Measurements from ENCODE around the gene RUNX3. TPM values are rescaled to one million over a fixed set of nuclear protein-coding genes. Genes with fewer than 3 reads are reported as not detected.

RUNX3 gene
- total RNA-seq, 1 experiment from 2014 or later, result 0.33 TPM

DNA sequence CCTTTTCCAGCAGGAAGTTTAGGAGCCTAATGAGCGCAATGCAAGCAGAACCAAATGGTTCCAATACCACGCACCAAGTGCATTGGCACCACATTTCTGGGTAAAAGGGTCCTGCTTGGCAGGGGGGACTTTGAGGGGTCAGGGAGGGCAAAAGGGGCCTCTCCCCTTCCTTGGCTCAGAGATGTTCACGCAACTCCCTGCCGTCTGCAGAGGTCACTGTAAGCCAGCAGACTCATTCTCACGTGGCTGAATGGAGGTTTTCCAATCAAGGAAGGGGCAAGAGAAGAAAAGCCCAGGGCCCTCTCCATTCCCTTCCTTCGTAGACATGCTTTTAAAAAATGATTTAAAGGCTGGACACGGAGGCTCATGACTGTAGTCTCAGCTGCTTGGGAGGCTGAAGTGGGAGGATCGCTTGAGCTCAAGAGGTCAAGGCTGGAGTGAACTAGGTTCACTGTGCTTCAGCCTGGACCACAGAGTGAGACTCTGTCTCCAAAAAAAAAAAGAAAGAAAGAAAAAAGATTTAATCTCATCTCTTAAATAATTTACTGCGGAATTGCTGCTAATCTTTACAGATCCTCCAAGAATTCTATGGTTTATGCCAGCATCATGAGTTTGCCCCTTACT, 80.3 kb downstream of the RUNX3 start:
- peak; percentile 46 for DNase-seq
- Histone ChIP-seq H3K56ac (ENCODE audit: insufficient read length, low read depth, low read length) (no peak overlapping the region), H2BK120ac (ENCODE audit: low read depth, low read length, poor library complexity, severe bottlenecking) (no peak overlapping the region), H2AFZ (ENCODE audit: low read length) (no peak overlapping the region), H3K23me2 (ENCODE audit: insufficient read length, low read depth, low read length, poor library complexity, severe bottlenecking) (peaks cover 7% of the 10 kb centered on the region), H3K14ac (ENCODE audit: insufficient read depth, low read length) (no peak overlapping the region), H3K79me2 (ENCODE audit: insufficient read depth, low read length) (no peaks in the 10 kb centered on the region), H4K5ac (ENCODE audit: insufficient read length, low read depth, low read length) (no peak overlapping the region), H2BK20ac (ENCODE audit: low read depth, low read length, poor library complexity, severe bottlenecking) (no peak overlapping the region), H3K79me1 (ENCODE audit: insufficient read depth, low read depth, low read length, poor library complexity, severe bottlenecking) (no peaks in the 10 kb centered on the region), H2BK12ac (ENCODE audit: insufficient read length, low read depth, low read length) (no peak overlapping the region), H3K4me1 (ENCODE audit: insufficient read depth, low read length) (no peaks in the 10 kb centered on the region), H3K27me3 (ENCODE audit: insufficient read depth, low read length) (peaks cover 2% of the 10 kb centered on the region; the same call in 1 of the 2 replicates), H3K18ac (ENCODE audit: insufficient read length, low read depth, low read length) (no peak overlapping the region), H2BK5ac (ENCODE audit: insufficient read length, low read length) (no peak overlapping the region), H3T11ph (ENCODE audit: low read length) (no peak overlapping the region), H2BK15ac (ENCODE audit: low read depth, low read length) (no peak overlapping the region), H2AK5ac (ENCODE audit: insufficient read length, low read length) (no peak overlapping the region), H4K20me1 (ENCODE audit: control insufficient read depth, insufficient read depth, insufficient read length) (no peaks in the 10 kb centered on the region), H3K9ac (ENCODE audit: extremely low read depth, insufficient read length, low read length) (no peak overlapping the region), H3K23ac (ENCODE audit: insufficient read length, low read depth, low read length) (no peak overlapping the region), H3K4ac (ENCODE audit: low read depth, low read length) (no peak overlapping the region), H4K91ac (ENCODE audit: insufficient read length, low read depth, low read length) (no peak overlapping the region), H3K4me2 (ENCODE audit: insufficient read depth, insufficient read length, low read length) (no peak overlapping the region), H3K27ac (ENCODE audit: insufficient read length, low read depth, low read length) (no peak overlapping the region), H4K8ac (replicated peaks; ENCODE audit: insufficient read length, low read depth, low read length) (no peak overlapping the region), H3K9me3 (ENCODE audit: control insufficient read depth, low read depth, low read length) (no peaks in the 10 kb centered on the region)
- H3K4me1 Mint-ChIP-seq, result peaks cover 3 to 4% of the 10 kb centered on the region in 2 experiments; a peak in 2 of 4 replicates
- peaks cover 19% of the 10 kb centered on the region for H3K27me3 Mint-ChIP-seq (ENCODE audit: low read depth)
- no peaks in the 10 kb centered on the region for H3K36me3 Mint-ChIP-seq (ENCODE audit: insufficient read depth in 1 of 3, low read depth in 3 of 3)
- WGBS (ENCODE audit: extremely low coverage, insufficient read length, low lambda C conversion rate), result no CpG with 5 or more reads among the region's 9 CpGs
- no peaks in the 10 kb centered on the region for H3K9me3 Mint-ChIP-seq
- H3K27ac Mint-ChIP-seq, result no peak overlapping the region
- TF ChIP-seq CTCF (conservative IDR thresholded peaks at IDR 0.05), result peak; percentile 62; the same call in 2 of the 3 replicates
- peak overlapping the region in 1 of 2 experiments; percentile 62; a peak in 2 of 5 replicates for H3K4me3 Mint-ChIP-seq

Small RNAs within 50 kb of the gene (microRNA-seq; reads per million reads assigned to microRNA genes)
- gene MIR6731 (ENCODE audit: borderline microRNAs expressed), result not detected

Other genes starting within 250 kb of the RUNX3 start
- gene CLIC4, start 184.8 kb downstream of the RUNX3 start, total RNA-seq (2021), result 230 and 240 TPM in 2 replicates

Measured in H9 (cell line).